NCI-H1694 treated with DMSO at 0.1 percent for 48 hours (cell line): ENCODE data around the gene SYTL2.

Source experiments
- DNase-seq: peaks from one replicate; lab custom pipeline; 2025; lab: John Stamatoyannopoulos, UW

SYTL2 gene

DNA sequence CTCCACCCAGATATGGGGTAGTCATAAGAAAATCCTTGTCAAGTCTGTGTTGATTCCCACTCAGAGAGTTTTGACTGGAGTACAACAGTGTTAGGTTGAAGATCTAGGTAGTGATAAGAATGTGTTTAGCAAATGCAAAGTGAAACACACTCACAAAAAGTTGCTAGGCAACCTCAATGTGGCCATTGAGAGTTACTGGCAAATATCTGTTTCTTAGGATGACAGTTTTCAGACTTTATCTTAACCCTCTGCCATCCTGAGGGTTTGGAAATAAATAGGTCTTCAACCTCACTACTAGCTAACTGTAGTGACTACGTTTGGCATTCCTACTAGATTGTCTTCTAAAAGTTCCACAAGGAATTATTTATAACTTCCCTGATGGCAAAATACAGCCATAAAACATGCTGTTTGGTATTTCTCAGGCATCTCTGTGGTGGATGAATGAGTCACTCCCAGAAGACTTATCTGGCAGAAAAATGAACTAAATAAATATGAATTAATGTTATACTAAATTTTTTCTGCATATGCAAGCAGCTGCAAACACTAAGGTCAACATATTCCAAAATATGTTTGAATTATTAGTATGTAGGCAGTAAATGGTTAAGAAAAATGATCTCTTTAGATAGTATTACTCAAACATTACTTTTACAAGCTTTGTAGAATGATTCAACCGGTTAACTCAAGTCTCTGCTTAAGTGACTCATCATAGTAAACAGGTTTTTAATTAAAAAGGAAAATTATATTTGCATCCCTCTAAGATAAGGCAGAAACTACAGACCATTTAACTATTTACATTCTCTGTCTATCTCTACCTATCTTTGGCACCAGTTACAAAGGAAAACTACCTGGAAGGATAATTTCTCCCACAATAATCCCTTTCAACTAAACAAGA, 17.1 kb upstream of the SYTL2 start:
- DNase-seq, result no peak

DNA sequence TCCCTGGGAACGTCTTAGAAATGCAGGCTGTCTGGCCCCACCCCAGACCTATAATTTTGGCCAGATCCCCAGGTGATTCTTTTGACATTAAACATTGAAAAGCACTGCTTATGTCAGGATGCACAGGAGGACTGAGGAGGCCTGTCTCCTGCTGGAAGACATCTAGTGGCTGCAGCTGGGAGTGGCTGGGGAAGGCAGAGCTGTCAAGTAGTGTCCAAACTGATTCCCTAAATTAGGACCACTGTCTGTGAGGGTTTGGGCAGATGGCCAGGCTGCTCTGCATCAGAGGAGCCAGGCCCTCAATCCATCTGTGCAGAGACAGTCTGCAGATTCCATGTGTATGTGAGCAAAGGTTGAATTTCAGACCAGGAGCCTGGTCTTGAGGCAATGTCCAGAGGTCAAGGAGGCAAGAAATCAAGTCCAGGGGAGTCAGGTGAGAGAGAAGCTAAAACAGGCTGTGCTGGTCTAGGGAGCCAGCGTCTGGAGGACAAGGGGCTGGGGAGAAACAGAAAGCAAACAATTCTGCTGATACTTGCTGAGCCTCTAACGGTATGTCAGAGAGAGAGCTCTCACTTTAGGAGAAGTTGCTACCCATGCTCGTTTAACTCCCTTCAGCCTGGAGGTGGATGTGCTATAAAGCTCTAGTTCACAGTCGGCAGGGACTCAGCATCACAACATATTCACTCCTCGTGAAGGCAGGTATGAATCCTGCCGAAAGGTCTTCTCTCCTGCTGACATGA, 15.3 kb upstream of the SYTL2 start:
- no peak for DNase-seq

DNA sequence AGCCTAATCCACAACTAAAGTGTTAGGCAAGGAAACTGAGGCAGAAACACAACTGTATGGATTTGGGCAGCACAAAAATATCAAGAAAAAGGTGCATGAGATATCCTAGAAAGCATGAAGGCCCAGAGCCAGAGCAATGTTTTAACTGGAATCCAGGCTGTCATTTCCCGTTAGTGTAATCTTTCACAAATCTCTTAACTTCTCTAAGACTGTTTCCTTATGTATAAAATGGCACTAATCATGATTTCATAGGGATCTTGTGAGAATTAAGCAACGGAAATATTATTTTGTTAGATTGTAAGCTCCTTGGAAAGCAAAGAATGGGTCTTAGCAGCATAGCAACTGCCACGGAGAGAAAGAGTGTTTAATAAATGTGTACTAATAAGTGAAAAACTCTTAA, 14.7 kb upstream of the SYTL2 start:
- no peak for DNase-seq

DNA sequence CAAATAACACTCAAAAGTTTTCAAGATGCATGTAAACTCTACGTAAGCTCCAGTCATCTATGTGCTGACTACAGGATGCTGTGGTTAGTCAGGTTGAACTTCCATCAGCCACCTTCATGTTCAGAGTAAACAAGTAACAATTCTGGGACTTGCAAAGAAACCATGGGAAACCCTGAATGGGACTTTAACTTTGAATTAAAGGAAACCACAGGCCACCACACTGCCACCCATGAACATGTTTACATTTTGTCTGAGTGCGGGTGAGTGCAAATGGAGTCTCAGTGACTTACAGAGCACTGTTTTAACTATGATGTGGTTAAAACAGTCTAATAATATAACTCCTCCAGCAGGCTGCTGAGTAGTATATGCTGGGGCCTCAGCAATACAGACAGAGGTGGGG, 12.9 kb upstream of the SYTL2 start:
- DNase-seq, result no peak

DNA sequence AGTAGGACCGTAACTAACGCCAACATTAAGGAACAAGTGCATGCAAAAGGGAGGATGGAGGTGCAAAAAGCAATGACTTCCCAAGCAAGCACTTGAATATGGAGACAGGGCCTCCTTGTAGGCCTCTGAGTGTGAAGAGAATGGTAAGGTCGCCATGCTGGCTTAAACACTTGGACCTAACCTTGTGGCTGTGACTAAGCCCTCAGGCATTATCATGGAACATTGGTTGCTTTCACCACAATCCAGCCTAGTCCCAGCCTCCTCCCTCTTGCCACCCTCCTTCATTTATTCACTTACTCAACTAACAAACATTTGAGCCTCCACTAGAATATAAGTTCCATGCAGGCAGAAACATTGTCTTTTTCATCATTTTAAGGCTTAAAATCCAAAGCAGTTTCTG, 11.9 kb upstream of the SYTL2 start:
- DNase-seq, result no peak

DNA sequence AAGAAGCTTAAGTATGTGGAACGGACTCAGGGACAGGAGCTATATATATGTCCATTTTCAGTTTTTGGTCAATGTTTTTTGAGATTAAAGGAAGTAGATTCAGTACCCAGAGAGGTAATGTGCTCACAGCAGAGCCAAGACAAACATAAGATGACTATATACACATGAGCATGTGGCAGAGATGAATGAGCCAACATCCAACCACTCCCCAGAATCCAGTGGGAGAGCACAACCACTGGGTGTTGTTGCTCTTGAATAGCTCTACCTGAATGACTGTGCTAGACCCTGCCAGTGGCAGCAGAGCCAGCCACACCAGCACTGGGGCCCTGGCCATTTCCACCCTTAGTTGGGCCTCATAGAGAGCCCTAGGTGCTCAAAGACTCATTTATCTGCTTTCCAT, 10.7 kb upstream of the SYTL2 start:
- DNase-seq, result no peak

DNA sequence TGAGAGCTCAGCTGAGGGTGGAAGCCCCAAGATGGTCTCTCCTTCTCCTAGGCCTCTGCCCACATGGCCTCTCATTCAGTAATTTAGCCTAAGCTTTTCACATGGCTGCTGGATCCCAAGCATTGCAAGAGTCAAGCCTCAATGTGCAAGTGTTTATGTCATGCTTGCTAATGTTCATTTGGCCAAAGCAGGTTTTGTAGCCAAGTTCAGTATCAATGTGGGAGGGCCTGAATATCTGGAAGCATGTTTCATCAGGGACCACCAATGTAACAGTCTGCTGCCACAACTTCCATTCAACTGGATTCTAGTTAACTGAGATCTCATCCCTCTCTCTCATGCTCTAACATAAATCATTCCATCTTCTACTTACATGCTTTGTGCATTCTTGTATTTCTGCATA, 8.5 kb upstream of the SYTL2 start:
- DNase-seq, result no peak

DNA sequence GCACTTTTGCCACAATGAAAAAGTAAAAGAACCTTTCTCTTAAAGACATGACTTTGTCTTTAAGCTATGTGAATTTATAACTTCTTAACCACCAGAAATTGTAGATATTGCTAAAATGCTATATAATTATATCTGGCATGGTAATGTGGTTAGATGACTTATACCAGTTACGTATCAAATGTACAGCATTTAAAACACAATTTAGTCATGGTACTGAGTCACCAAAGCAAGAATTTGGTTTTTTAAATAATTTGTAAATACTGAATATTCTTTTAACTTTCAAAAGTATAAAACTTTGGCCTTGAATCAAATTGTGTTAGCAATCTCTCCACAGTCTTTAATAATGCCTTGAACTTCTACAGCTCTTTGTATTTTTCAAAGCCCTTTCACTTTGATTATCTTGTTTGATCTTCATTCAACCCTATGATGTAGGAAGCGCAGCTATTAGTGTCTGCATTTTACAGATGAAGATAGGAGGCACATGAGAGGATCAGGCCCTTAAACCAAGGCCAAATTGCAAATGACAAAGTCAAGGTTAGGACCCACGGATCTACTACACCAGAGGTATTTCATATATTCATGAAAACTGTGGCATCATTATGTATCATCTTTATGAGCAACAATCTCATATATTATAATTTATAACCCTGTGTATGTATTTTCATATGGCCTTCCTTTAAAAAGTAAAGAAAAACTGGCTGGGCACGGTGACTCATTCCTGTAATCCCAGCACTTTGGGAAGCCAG, 4.4 kb upstream of the SYTL2 start:
- no peak for DNase-seq

DNA sequence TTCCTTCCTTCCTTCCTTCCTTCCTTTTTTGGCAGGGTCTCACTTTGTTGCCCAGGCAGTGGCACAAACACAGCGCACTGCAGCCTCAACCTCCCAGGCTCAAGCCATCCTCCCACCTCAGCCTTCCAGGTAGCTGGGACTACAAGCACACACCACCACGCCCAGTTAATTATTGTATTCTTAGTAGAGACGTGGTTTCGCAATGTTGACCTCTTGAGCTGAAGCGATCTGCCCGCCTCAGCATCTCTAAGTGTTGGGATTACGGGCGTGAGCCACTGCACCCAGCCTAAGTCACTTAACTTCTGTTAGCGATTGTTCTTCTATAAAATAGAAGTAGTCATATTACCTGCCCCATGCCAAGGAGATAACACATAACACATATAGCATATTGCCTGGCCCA, 2.8 kb upstream of the SYTL2 start:
- DNase-seq, result no peak

DNA sequence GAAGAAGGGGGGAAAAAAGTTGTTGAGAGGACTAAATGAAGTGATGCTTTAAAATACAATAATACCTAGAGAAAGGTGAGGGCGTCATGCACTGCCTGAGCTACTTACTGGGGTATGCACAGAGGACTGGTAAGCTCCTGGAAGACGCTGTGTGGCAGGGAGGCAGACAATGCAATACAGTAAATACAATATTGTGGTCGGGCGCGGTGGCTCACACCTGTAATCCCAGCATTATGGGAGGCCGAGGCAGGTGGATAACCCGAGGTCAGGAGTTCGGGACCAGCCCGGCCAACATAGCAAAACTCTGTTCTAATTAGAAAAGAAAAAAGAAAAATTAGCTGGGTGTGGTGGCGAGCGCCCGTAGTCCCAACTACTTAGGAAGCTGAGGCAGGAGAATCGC, 683 bp upstream of the SYTL2 start:
- DNase-seq, result no peak

DNA sequence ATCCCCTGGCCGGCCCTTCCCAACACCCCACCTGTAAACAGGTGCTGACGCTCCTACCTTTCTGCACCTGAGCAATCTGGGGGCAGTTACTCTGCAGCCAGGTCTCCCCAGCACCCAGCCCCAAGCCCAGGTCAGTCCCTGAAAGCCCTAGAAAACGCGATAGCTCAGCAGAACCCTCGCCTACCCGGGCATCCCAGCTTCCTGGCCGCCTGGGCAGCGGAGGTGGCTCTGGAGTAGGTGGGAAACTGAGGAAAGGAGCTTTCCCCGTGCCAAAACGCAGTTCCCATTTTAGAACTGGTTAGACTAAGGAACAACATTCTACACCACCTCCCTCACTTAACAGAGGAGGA, 445 bp downstream of the SYTL2 start:
- DNase-seq, result no peak

DNA sequence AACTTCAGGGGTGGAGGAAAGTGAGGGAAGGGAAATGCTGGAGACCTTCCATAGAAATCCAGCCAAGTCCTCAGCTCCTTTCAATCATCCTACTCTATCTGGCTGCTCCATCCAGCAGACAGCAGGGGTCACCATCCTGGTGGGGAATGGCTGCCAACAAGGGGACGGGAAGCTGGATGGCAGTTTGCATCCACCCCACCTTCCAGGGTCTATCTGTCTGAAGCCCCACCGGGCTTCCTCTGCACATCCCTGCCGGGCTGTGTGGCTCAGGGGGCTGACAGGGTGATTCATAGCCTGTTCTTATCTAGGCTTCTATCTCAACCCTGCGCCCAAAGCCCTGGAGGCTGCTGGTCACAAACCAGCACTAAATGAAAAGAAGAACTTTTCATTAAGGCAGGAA, 1.1 kb downstream of the SYTL2 start:
- no peak for DNase-seq

DNA sequence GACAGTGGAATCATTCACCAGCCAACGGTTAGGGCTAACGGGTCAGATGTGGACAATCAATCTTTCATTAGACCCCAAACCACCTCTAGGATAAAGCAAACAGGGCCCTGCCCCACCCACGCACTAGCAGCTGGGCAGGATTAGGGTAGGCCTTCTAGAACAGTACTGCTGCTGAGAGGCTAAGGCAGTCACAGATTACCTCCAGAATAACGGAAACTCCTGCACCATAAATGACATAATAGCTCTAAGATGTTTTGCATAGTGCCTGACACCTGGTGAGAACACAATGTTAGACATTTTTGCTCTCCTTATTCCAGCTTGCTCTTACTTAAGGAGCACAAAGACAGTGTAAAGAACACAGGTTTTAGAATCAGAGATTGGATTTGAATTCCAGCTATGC, 1.8 kb downstream of the SYTL2 start:
- DNase-seq, result no peak

DNA sequence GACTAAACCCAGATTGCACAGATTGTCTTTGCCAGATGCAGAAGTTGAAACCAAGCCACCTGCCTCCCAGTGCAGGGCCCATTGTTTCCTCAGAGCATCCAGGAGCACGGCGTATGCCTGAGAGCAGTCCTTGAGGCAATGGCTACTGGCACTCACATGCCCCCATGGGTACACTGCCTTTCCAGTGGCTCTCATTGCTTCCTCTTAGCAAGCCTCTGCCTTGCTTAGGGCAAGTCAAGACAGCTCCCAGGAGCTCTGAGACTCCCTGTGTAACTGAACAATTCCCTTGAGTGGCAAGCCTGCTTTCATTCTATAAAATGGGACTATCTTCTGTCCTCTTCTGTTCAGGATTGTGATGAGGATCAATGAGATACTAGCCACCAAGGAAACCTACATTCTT, 4.1 kb downstream of the SYTL2 start:
- no peak for DNase-seq

DNA sequence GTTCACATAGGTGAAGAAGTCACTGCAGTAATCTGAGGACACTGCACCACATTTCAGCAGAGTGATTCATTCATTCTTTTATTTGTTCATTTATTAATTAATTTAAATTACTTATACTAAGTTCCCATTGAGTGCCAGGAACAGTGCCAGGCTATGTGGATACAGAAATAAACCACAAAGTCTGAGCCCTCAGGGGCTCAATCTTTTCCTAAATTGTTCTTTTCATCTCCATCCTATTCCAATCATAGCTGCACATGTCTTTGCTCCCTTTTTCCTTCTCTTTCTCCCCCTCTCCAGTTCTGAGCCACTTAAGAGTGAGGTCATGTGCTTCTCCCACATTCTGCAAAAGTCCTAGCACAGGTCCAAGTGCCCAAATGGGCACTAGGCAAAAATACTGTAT, 4.9 kb downstream of the SYTL2 start:
- DNase-seq, result no peak

DNA sequence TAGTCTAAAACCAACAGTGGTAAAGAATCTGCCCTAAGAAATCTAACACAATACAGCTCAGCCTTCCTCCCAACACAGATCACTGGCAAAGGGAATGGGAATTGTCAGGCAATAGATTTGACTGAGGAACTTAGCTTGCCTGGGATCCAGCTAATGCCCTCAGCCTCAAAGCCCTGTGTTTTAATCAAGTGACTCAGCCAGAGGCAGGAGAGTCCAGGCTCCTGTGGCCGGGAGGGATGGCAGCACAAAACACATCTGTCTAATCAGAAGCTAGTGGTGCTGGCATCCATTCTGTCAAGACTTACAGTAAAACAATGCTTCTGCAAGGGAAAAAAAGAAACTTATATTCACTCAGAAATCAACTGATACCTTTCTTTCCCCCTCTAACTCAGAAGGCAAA, 5.6 kb downstream of the SYTL2 start:
- DNase-seq, result no peak

DNA sequence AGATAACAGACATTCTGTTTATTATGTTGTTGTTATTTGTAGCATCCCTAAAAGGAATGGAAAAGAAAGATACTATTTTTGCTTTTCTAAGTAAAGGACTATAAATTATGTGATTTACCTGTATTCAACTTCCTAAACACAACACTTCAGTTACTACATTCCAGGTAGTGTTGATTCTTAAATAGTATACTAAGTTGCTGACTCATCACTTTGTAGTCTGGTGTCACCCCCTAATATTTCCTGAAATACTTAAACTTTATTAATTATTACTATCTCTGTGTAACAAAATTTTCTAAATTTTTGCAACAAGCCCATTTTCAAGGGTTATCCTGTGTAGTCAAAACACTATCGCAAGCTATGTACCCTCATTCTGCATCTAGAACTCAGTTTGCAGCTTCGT, 7.0 kb downstream of the SYTL2 start:
- no peak for DNase-seq

DNA sequence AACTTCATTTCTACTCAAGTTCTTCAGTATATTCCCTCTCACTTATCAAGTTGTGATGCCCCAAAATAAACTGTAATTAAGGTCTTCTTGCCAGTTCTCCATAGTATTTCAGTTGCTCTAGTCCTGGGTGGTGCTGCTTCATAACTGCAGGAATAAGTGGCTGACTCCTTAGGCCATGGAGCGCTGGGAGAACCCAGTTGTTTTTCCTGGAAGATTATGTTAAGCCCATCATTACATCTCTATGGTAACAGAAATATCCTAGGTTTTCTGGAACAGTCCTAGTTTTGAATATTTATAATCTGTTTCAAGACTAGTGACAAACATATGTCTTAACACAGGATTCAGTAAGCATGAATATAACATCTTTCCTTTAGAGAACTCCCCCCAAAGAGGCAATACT, 7.6 kb downstream of the SYTL2 start:
- no peak for DNase-seq

DNA sequence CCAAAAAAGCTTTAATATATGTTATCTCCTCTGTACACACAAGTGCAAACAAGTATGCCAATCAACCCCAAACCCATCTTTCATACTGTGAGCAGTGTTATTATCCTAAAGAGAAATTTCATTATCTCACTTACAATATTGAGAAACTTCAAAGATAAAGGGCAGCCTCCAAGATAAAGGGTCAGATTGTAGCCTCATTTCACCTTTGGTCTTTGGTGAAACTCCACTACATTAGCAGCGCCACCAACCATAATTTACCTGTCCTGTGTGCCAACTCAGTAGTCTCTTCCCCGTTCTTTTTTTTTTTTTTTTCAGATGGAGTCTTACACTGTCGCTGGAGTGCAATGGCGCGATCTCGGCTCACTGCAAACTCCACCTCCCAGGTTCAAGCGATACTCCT, 9.4 kb downstream of the SYTL2 start:
- no peak for DNase-seq

DNA sequence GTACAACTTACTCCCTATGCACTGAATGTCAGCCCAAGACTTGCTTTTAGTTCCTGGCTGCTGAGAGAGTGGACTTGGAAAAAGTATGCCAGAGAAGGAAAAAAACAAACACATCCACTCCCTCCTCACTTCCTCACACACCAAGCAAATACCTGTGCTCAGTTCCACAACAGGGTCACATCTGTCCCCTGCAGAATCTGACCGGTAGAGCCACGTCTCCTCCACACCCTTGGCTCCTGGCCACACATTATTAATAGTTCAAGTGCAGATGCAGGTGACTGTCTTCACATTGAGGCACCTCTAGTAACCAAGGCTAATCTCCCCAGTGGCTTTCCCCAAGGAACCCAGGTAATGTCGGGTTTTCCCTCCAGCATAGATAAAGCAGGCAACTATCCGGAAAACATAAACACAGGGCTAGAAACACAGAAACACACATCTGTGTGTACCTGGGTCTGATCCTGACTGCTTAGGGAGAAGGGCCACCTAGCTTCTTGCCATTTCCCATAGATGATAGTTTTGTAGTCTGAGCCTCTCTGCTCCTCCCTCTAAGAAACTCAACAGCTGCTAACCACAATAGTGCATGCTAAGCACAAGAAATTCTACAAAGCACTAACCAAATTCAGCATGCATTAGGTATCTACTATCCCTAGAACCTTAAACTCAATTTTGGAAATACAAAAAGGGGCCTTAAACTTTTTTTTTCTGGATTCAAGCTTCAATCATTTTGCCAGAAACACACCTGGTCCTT, 10.2 kb downstream of the SYTL2 start:
- DNase-seq, result no peak

DNA sequence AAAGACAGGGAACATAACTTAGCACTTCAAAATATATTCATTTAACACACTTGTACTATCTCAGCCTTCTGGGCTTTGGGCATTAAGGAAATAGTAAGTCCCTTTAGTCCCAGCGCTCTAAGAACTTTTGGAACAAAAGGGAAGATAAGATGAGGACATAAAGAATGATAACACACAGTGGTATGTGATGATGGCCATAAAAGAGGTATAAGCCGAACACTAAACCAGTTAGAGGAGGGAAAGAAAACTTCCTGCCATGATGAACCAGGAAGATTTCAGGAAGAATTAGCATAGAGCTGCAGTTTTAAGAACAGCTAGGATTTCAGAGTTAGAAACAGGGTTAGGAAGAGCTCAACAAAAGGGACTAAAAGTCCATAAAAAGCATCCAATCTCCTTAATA, 11.8 kb downstream of the SYTL2 start:
- DNase-seq, result no peak

DNA sequence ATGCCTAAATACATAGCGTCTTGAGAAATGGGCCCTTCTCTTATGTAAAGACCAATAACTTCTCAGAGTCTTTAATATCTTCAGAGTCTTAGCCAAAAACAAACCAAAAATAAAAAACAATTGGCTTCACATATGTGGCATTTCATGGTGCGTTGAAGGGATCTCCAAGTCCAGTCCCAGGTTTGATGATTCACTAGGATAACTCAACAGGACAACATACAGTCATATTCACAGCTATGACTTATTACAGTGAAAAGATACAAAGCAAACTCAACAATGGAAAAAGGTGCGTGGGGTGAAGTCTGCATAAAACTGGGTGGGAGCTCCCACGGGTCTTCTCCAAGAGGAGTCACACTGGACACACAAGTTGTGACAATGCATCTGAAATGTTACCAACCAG, 12.6 kb downstream of the SYTL2 start:
- DNase-seq, result no peak
